ENCODE measurements around the gene ADGRV1.
"Not testable (repeated sequence)": the region's sequence is repeated elsewhere in the genome, so short reads cannot be mapped to it uniquely, and the experiment has no call there.

Gene ADGRV1

GRCh38 chr5:90680921-90681563 is 122.4 kb downstream of the ADGRV1 start:
- no peaks in the 10 kb centered on the region for H3K36me3 ChIP-seq (ENCODE audit: insufficient read depth, low read length)
- no peak overlapping the region for H3K4me3 ChIP-seq (ENCODE audit: low read length, poor library complexity, severe bottlenecking)
- no peak overlapping the region for H2AFZ ChIP-seq (ENCODE audit: low read length)
- TF ChIP-seq EZH2phosphoT487 (IDR thresholded peaks at IDR 0.05; ENCODE audit: borderline replicate concordance) (no peak), CTCF (conservative IDR thresholded peaks at IDR 0.05; ENCODE audit: low read length) (no peak)
- H4K20me1 ChIP-seq (ENCODE audit: insufficient read depth, low read length, poor library complexity, severe bottlenecking): no peaks in the 10 kb centered on the region
- no peak overlapping the region for H3K4me2 ChIP-seq (ENCODE audit: low read depth, low read length, poor library complexity, severe bottlenecking)
- H3K27me3 ChIP-seq (ENCODE audit: insufficient read depth, low read length, poor library complexity, severe bottlenecking): no peaks in the 10 kb centered on the region
- no peaks in the 10 kb centered on the region for H3K9me2 ChIP-seq (replicated peaks; ENCODE audit: low read depth, low read length)
- no peak overlapping the region for H3K9ac ChIP-seq (ENCODE audit: low read depth, low read length, poor library complexity, severe bottlenecking)
- H3F3A ChIP-seq (ENCODE audit: low read depth): no peaks in the 10 kb centered on the region
- H3K9me3 ChIP-seq (ENCODE audit: insufficient read depth, low read depth, low read length): no peaks in the 10 kb centered on the region
- no peaks in the 10 kb centered on the region for H3K79me2 ChIP-seq (ENCODE audit: insufficient read depth, low read length)
- no peaks in the 10 kb centered on the region for H3K4me1 ChIP-seq (ENCODE audit: insufficient read depth, low read length, poor library complexity, severe bottlenecking)

GRCh38 chr5:90682278-90682677 is 123.7 kb downstream of the ADGRV1 start:
- Histone ChIP-seq H3K9me2 (replicated peaks; ENCODE audit: low read depth, low read length) (no peaks in the 10 kb centered on the region), H3K79me2 (ENCODE audit: insufficient read depth, low read length) (no peaks in the 10 kb centered on the region), H3F3A (ENCODE audit: low read depth) (no peaks in the 10 kb centered on the region), H3K9me3 (ENCODE audit: insufficient read depth, low read depth, low read length) (no peaks in the 10 kb centered on the region), H3K36me3 (ENCODE audit: insufficient read depth, low read length) (no peaks in the 10 kb centered on the region), H3K4me3 (ENCODE audit: low read length, poor library complexity, severe bottlenecking) (no peak overlapping the region), H3K4me2 (ENCODE audit: low read depth, low read length, poor library complexity, severe bottlenecking) (no peak overlapping the region), H3K9ac (ENCODE audit: low read depth, low read length, poor library complexity, severe bottlenecking) (no peak overlapping the region), H2AFZ (ENCODE audit: low read length) (no peak overlapping the region), H4K20me1 (ENCODE audit: insufficient read depth, low read length, poor library complexity, severe bottlenecking) (no peaks in the 10 kb centered on the region), H3K4me1 (ENCODE audit: insufficient read depth, low read length, poor library complexity, severe bottlenecking) (no peaks in the 10 kb centered on the region), H3K27me3 (ENCODE audit: insufficient read depth, low read length, poor library complexity, severe bottlenecking) (no peaks in the 10 kb centered on the region)
- TF ChIP-seq EZH2phosphoT487 (IDR thresholded peaks at IDR 0.05; ENCODE audit: borderline replicate concordance) (no peak), CTCF (conservative IDR thresholded peaks at IDR 0.05; ENCODE audit: low read length) (no peak)

- Histone ChIP-seq H3K4me1 (ENCODE audit: insufficient read depth, low read length, poor library complexity, severe bottlenecking) (no peaks in the 10 kb centered on the region), H4K20me1 (ENCODE audit: insufficient read depth, low read length, poor library complexity, severe bottlenecking) (no peaks in the 10 kb centered on the region), H3K27me3 (ENCODE audit: insufficient read depth, low read length, poor library complexity, severe bottlenecking) (no peaks in the 10 kb centered on the region), H3K4me2 (ENCODE audit: low read depth, low read length, poor library complexity, severe bottlenecking) (no peak overlapping the region), H3K79me2 (ENCODE audit: insufficient read depth, low read length) (no peaks in the 10 kb centered on the region), H3K9ac (ENCODE audit: low read depth, low read length, poor library complexity, severe bottlenecking) (no peak overlapping the region), H3K9me3 (ENCODE audit: insufficient read depth, low read depth, low read length) (no peaks in the 10 kb centered on the region), H3K36me3 (ENCODE audit: insufficient read depth, low read length) (no peaks in the 10 kb centered on the region), H3K4me3 (ENCODE audit: low read length, poor library complexity, severe bottlenecking) (no peak overlapping the region), H3F3A (ENCODE audit: low read depth) (no peaks in the 10 kb centered on the region), H3K9me2 (replicated peaks; ENCODE audit: low read depth, low read length) (no peaks in the 10 kb centered on the region), H2AFZ (ENCODE audit: low read length) (no peak overlapping the region)
- TF ChIP-seq EZH2phosphoT487 (IDR thresholded peaks at IDR 0.05; ENCODE audit: borderline replicate concordance) (no peak), CTCF (conservative IDR thresholded peaks at IDR 0.05; ENCODE audit: low read length) (no peak)
Observed at GRCh38 chr5:90685425-90686022, 126.9 kb downstream of the ADGRV1 start.

- not testable (repeated sequence) for H3K27me3 ChIP-seq (ENCODE audit: insufficient read depth, low read length, poor library complexity, severe bottlenecking); H3K79me2 ChIP-seq (ENCODE audit: insufficient read depth, low read length); H3K4me1 ChIP-seq (ENCODE audit: insufficient read depth, low read length, poor library complexity, severe bottlenecking); H3F3A ChIP-seq (ENCODE audit: low read depth); H4K20me1 ChIP-seq (ENCODE audit: insufficient read depth, low read length, poor library complexity, severe bottlenecking); H3K9ac ChIP-seq (ENCODE audit: low read depth, low read length, poor library complexity, severe bottlenecking); H3K36me3 ChIP-seq (ENCODE audit: insufficient read depth, low read length); H3K9me3 ChIP-seq (ENCODE audit: insufficient read depth, low read depth, low read length); H3K4me3 ChIP-seq (ENCODE audit: low read length, poor library complexity, severe bottlenecking); H2AFZ ChIP-seq (ENCODE audit: low read length); H3K4me2 ChIP-seq (ENCODE audit: low read depth, low read length, poor library complexity, severe bottlenecking); H3K9me2 ChIP-seq (replicated peaks; ENCODE audit: low read depth, low read length)
Observed at GRCh38 chr5:90686363-90686762, 127.8 kb downstream of the ADGRV1 start.

GRCh38 chr5:90687458-90687857 is 128.9 kb downstream of the ADGRV1 start:
- H3K9ac ChIP-seq (ENCODE audit: low read depth, low read length, poor library complexity, severe bottlenecking); H3K9me2 ChIP-seq (replicated peaks; ENCODE audit: low read depth, low read length); H3K36me3 ChIP-seq (ENCODE audit: insufficient read depth, low read length); H2AFZ ChIP-seq (ENCODE audit: low read length); H3K79me2 ChIP-seq (ENCODE audit: insufficient read depth, low read length); H3K4me2 ChIP-seq (ENCODE audit: low read depth, low read length, poor library complexity, severe bottlenecking); H3K4me3 ChIP-seq (ENCODE audit: low read length, poor library complexity, severe bottlenecking); H3K4me1 ChIP-seq (ENCODE audit: insufficient read depth, low read length, poor library complexity, severe bottlenecking); H3K27me3 ChIP-seq (ENCODE audit: insufficient read depth, low read length, poor library complexity, severe bottlenecking); H3K9me3 ChIP-seq (ENCODE audit: insufficient read depth, low read depth, low read length); H4K20me1 ChIP-seq (ENCODE audit: insufficient read depth, low read length, poor library complexity, severe bottlenecking); H3F3A ChIP-seq (ENCODE audit: low read depth): not testable (repeated sequence)

Data from Loucy (cell line).